GM19468 (cell line): ENCODE results near the gene TAF11L10.
"Not testable (repeated sequence)": the region's sequence is repeated elsewhere in the genome, so short reads cannot be mapped to it uniquely, and the experiment has no call there.

Experiments
- ATAC-seq: cut with Tn5 transposase; IDR thresholded peaks from one replicate; pipeline ENCODE4 v1.9.1; 2021; ENCODE audit warnings: mild to moderate bottlenecking, moderate library complexity, moderate number of reproducible peaks; ENCODE audit not compliant: unreplicated experiment; ENCODE audit errors: extremely low read depth

Gene TAF11L10

GRCh38 chr5:17597728-17598127 lies at the start of gene TAF11L10:
TSS of gene TAF11L10 (minus strand) at chr5:17597828.
- not testable (repeated sequence) for ATAC-seq

GRCh38 chr5:17634160-17634559 lies 36.5 kb upstream of the TAF11L10 start, which contains the start of gene TAF11L14:
TSS of gene TAF11L14 (plus strand) at chr5:17634460.
- ATAC-seq, result no peak

GRCh38 chr5:17631788-17632187 lies 34.2 kb upstream of the TAF11L10 start, which contains the start of gene TAF11L13:
TSS of gene TAF11L13 (plus strand) at chr5:17632088.
- ATAC-seq, result not testable (repeated sequence)

GRCh38 chr5:17625686-17626085 lies 28.1 kb upstream of the TAF11L10 start:
- ATAC-seq, result no peak

GRCh38 chr5:17620627-17621026 lies 23.0 kb upstream of the TAF11L10 start:
- no peak for ATAC-seq

- ATAC-seq, result no peak
These were observed 21.7 kb upstream of the TAF11L10 start for GRCh38 chr5:17619354-17619753.

- no peak for ATAC-seq
These were observed 17.4 kb upstream of the TAF11L10 start for GRCh38 chr5:17614872-17615605.

GRCh38 chr5:17610092-17610491 lies 12.5 kb upstream of the TAF11L10 start, which contains the start of gene TAF11L12:
TSS of gene TAF11L12 (plus strand) at chr5:17610392.
- not testable (repeated sequence) for ATAC-seq

- ATAC-seq, result not testable (repeated sequence)
These were observed 9.8 kb upstream of the TAF11L10 start for GRCh38 chr5:17607461-17607860.

- ATAC-seq, result no peak
These were observed 7.3 kb upstream of the TAF11L10 start for GRCh38 chr5:17604951-17605350.

- ATAC-seq, result not testable (repeated sequence)
These were observed 6.3 kb upstream of the TAF11L10 start, which contains the start of gene TAF11L11 for GRCh38 chr5:17603880-17604279. TSS of gene TAF11L11 (plus strand) at chr5:17604183.

GRCh38 chr5:17594255-17594654 lies 3.4 kb downstream of the TAF11L10 start, which contains the start of gene TAF11L9:
TSS of gene TAF11L9 (minus strand) at chr5:17594394.
- not testable (repeated sequence) for ATAC-seq

GRCh38 chr5:17590860-17591259 lies 6.8 kb downstream of the TAF11L10 start, which contains the start of gene TAF11L8:
TSS of gene TAF11L8 (minus strand) at chr5:17590960.
- not testable (repeated sequence) for ATAC-seq

- ATAC-seq, result not testable (repeated sequence)
These were observed 12.0 kb downstream of the TAF11L10 start, which contains the start of gene TAF11L7 for GRCh38 chr5:17585658-17586057. TSS of gene TAF11L7 (minus strand) at chr5:17585758.
